ENCODE data around the gene SGO2. TPM values are rescaled to one million over a fixed set of nuclear protein-coding genes. Genes with fewer than 3 reads are reported as not detected.

Gene SGO2
- total RNA-seq (1.7 TPM), polyA plus RNA-seq (ENCODE audit: insufficient read depth, low read depth, low replicate concordance) (0.69 TPM)
- long read RNA-seq, donor 1, partial matches to known transcripts: 10 of 10 reads
- long read RNA-seq, donor 1, other reads (novel, unspliced or antisense): 0 of 10 reads
- long read RNA-seq, donor 2, full-length matches to known transcripts: 1 of 13 reads
- long read RNA-seq, donor 2, partial matches to known transcripts: 12 of 13 reads
- long read RNA-seq, donor 2, other reads (novel, unspliced or antisense): 0 of 13 reads
- long read RNA-seq, donor 3, partial matches to known transcripts: 15 of 15 reads
- long read RNA-seq, donor 3, other reads (novel, unspliced or antisense): 0 of 15 reads
- long read RNA-seq, donor 4: 0 reads
- long read RNA-seq, donor 5: 0 reads
- long read RNA-seq, donor 6, partial matches to known transcripts: 7 of 8 reads
- long read RNA-seq, donor 6, other reads (novel, unspliced or antisense): 0 of 8 reads
- long read RNA-seq, donor 7, full-length matches to known transcripts: 2 of 2 reads
- long read RNA-seq, donor 7, partial matches to known transcripts: 0 of 2 reads
- long read RNA-seq, donor 7, other reads (novel, unspliced or antisense): 0 of 2 reads
- long read RNA-seq, donor 8: 0 reads
- long read RNA-seq, donor 9, partial matches to known transcripts: 6 of 6 reads
- long read RNA-seq, donor 9, other reads (novel, unspliced or antisense): 0 of 6 reads
- long read RNA-seq, donor 10, partial matches to known transcripts: 16 of 17 reads
- long read RNA-seq, donor 10, other reads (novel, unspliced or antisense): 0 of 17 reads

GRCh38 chr2:200525882-200526651, at the start of gene SGO2:
Gene SGO2 (plus strand): TSS chr2:200526207. CDS start chr2:200532976, 6,769 bp downstream.
- Histone ChIP-seq H3K9me3 (ENCODE audit: control insufficient read depth in 2 of 3, insufficient read depth in 1 of 3, low read length in 3 of 3) (no peaks in the 10 kb centered on the region), H3K4me3 (ENCODE audit: low read length in 3 of 3) (peak within 1 kb of the TSS; percentile 80 to 99 (median 99)), H3K4me1 (ENCODE audit: control insufficient read depth in 2 of 3, insufficient read depth in 2 of 3, low read depth in 1 of 3, low read length in 3 of 3) (peaks cover 4 to 7% (median 5%) of the 10 kb centered on the region in 3 donors), H3K9ac (ENCODE audit: low read length in 3 of 3) (peak within 1 kb of the TSS; percentile 62 to 97 (median 68)), H3K27ac (ENCODE audit: low read depth in 2 of 2, low read length in 2 of 2) (peak within 1 kb of the TSS in 1 of 2 donors; percentile 2), H3K36me3 (ENCODE audit: control insufficient read depth in 2 of 3, insufficient read depth in 3 of 3, low read length in 3 of 3) (no peaks in the 10 kb centered on the region), H3K27me3 (ENCODE audit: control insufficient read depth, insufficient read depth, low read length) (no peaks in the 10 kb centered on the region)
- FAIRE-seq (no peak), DNase-seq (peak; percentile 94 to 98 (median 96))
- TF ChIP-seq CTCF (IDR thresholded peaks at IDR 0.05; ENCODE audit: borderline replicate concordance, extremely low read depth, insufficient read depth): no peak
- intact Hi-C loops (cut with DNase I): no loop called here

GRCh38 chr2:200476836-200477235, 49.2 kb upstream of the SGO2 start:
- peaks cover 0 to 33% (median 22%) of the 10 kb centered on the region in 3 donors for H3K36me3 ChIP-seq (ENCODE audit: control insufficient read depth in 2 of 3, insufficient read depth in 3 of 3, low read length in 3 of 3)
- H3K27ac ChIP-seq (ENCODE audit: low read depth in 2 of 2, low read length in 2 of 2): no peak overlapping the region
- no peak for DNase-seq
- FAIRE-seq: no peak
- no peaks in the 10 kb centered on the region for H3K9me3 ChIP-seq (ENCODE audit: control insufficient read depth in 2 of 3, insufficient read depth in 1 of 3, low read length in 3 of 3)
- no peak for TF ChIP-seq CTCF (IDR thresholded peaks at IDR 0.05; ENCODE audit: borderline replicate concordance, extremely low read depth, insufficient read depth)
- no peaks in the 10 kb centered on the region for H3K27me3 ChIP-seq (ENCODE audit: control insufficient read depth, insufficient read depth, low read length)
- H3K4me1 ChIP-seq (ENCODE audit: control insufficient read depth in 2 of 3, insufficient read depth in 2 of 3, low read depth in 1 of 3, low read length in 3 of 3): no peaks in the 10 kb centered on the region
- no peak overlapping the region for H3K9ac ChIP-seq (ENCODE audit: low read length in 3 of 3)
- intact Hi-C loops (cut with DNase I): loop anchor here (10.0 kb wide), 1 partner anchor 492 kb away; no protein-coding TSS in a partner anchor
- no peak overlapping the region for H3K4me3 ChIP-seq (ENCODE audit: low read length in 3 of 3)

GRCh38 chr2:200477667-200478131, 48.3 kb upstream of the SGO2 start:
- Histone ChIP-seq H3K36me3 (ENCODE audit: control insufficient read depth in 2 of 3, insufficient read depth in 3 of 3, low read length in 3 of 3) (peaks cover 0 to 33% (median 19%) of the 10 kb centered on the region in 3 donors), H3K9ac (ENCODE audit: low read length in 3 of 3) (no peak overlapping the region), H3K4me3 (ENCODE audit: low read length in 3 of 3) (no peak overlapping the region), H3K4me1 (ENCODE audit: control insufficient read depth in 2 of 3, insufficient read depth in 2 of 3, low read depth in 1 of 3, low read length in 3 of 3) (no peaks in the 10 kb centered on the region), H3K9me3 (ENCODE audit: control insufficient read depth in 2 of 3, insufficient read depth in 1 of 3, low read length in 3 of 3) (no peaks in the 10 kb centered on the region), H3K27ac (ENCODE audit: low read depth in 2 of 2, low read length in 2 of 2) (no peak overlapping the region), H3K27me3 (ENCODE audit: control insufficient read depth, insufficient read depth, low read length) (no peaks in the 10 kb centered on the region)
- TF ChIP-seq CTCF (IDR thresholded peaks at IDR 0.05; ENCODE audit: borderline replicate concordance, extremely low read depth, insufficient read depth): no peak
- intact Hi-C loops (cut with DNase I): loop anchor here (10.0 kb wide), 1 partner anchor 493 kb away; no protein-coding TSS in a partner anchor
- FAIRE-seq: no peak
- DNase-seq: no peak

Data from kidney (tissue), 22 donors.